H54 (cell line): ENCODE results near the gene CDX1.
A peak's percentile ranks its signal among the peaks of the same experiment; 100 is the strongest.

ENCODE experiments used
- DNase-seq: peaks from one replicate; pipeline ENCODE4 v3.0.0; 2011; ENCODE audit warnings: low spot score, mixed read lengths; ENCODE audit not compliant: insufficient read length
- FAIRE-seq: peaks from 3 replicates; lab custom pipeline; 2011; peaks lifted over from hg19 to GRCh38; lab: Jason Lieb, UNC
- POLR2A ChIP-seq: IDR thresholded peaks from 2 replicates; pipeline ENCODE4 v1.6.1; 2011; ENCODE audit warnings: low read depth, mild to moderate bottlenecking, low read length

CDX1 gene

GRCh38 chr5:150213530-150213929 is 47.0 kb downstream of the CDX1 start:
- FAIRE-seq = no peak
- no peak for TF ChIP-seq POLR2A
- DNase-seq = no peak

DNA sequence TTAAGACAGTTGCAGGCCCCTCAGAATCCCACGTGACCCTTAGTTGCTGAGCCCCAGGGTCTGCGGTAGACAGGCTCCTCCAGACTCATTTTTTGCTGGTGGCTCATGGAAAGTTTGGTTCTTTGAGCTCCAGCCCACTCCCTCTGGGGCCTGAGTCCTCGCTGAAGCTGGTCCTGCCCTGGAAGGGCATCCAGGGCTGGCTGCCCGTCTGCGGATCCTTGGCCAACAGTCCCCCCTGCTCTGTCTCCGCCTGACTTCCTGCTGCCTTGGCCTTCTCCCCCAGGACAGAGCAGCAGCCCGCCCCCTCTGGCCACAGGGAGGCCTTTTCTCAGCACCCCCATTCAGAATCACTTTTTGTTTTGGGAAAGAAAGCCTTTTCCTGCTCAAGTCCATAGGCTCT is 47.7 kb downstream of the CDX1 start:
- TF ChIP-seq POLR2A = no peak
- no peak for DNase-seq
- FAIRE-seq = no peak

DNA sequence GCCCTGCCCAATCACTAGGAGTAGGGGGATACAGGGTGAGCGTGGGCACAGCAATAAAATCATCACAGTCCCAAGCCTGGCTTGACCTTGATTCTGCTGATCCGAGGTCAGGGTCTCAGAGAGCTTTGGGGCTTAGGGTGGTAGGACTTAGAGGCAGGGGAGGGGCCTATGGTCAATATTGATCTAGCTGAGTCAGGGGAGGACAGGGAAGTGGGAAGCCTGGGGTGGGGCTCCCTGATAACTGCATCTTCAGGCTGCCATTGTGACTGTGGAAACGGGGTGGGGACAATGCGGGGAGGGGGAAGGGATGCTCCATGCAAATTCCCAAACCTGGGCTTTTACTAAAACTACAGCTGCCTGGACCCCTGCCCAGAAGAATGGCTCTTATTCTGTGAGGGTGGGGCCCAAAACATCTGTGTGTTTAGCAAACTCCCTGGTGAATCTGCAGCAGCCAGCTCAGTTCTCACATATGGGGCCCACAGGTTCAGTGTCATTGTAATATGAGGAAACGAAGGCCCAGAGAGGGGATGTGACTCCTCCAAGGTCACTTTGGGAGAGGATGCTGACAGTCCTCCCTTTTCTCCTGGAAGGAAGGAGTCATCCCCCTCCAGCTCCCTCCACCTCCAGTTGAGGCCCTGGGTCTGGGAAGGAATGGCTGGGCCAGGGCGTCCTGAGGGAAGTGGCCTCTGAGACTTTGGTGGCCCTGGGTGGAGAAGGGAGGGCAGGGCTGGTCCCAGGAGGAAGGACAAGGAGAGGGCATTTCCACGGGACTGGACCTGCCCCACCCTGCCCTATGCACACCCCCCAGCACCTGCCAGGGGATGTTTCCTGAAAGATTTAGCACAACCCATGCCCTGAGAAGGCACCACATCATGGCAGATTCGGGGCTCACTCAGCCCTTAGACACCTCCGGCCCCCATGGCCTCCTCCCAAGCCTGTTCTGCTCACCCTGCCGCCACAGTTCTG is 49.7 kb downstream of the CDX1 start:
- TF ChIP-seq POLR2A = no peak
- FAIRE-seq (no peak), DNase-seq (no peak)

DNA sequence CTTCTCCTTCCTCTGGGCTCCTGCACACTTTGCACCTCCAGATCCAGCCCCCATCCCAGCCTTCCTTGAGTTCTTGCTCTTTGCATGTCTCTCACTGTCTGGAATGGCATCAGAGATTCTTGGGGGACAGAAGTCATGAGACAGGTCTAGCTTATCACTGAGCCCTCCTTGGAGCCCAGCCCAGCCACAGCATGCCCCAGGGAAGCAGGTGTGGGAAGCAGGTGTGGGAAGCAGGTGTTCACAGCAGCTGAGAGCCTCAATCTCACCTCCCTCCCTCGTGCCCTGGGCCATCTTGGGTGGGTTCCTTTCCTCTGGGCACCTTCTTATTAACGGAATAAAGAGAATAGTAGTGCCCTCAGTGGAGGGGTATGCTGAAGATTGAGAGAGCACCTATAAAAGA is 50.5 kb downstream of the CDX1 start:
- FAIRE-seq = no peak
- no peak for TF ChIP-seq POLR2A
- no peak for DNase-seq

- TF ChIP-seq POLR2A = no peak
- peak; percentile 74 for FAIRE-seq
- peak; percentile 73 for DNase-seq
Observed at GRCh38 chr5:150217873-150218692, 51.5 kb downstream of the CDX1 start.

- TF ChIP-seq POLR2A = no peak
- FAIRE-seq = no peak
- no peak for DNase-seq
Observed at GRCh38 chr5:150218693-150219035, 52.1 kb downstream of the CDX1 start.

- no peak for FAIRE-seq
- DNase-seq = no peak
- no peak for TF ChIP-seq POLR2A
Observed at GRCh38 chr5:150219142-150219541, 52.6 kb downstream of the CDX1 start.

DNA sequence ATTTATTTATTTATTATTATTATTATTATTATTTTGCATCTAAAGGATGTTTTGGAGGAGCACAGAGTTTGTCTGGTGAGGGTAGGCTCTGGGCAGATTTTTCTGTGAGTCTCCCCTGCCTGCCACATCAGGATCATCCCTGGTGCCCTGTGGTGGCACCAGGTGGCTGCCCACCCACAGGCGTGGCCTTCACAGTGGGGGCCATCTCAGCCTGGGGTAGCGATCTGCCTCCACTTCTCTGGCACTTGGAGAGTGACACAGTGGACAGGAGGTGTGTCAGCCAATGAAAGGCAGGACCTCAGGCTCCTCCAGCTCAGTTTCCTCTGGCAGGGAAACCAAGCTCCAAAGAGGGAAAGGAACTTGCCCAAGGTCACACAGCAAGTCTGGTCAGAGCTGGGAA is 53.3 kb downstream of the CDX1 start:
- TF ChIP-seq POLR2A = no peak
- no peak for FAIRE-seq

DNA sequence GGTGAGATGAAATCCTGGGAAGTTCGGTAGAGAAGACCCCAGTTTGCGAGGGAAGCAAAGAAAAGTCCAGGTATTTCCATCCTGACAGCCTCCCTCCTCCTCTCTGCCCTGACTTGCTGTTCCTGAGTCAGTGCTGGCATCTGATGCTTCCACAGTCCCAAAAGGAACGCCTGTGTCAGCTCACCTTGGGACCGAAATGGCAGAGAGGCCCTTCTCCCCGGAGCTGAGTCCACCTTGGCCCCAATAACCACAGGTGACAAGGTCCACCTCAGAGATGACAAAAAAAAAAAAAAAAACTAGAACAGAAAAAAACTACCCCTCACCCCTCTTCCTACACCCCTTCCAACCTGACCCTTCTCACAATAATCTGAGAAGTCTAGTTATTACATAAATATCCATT is 54.9 kb downstream of the CDX1 start:
- FAIRE-seq (no peak), DNase-seq (no peak)
- no peak for TF ChIP-seq POLR2A

More for the DNA sequence above, 53.3 kb downstream of the CDX1 start:
- no peak for DNase-seq

GRCh38 chr5:150222906-150223305 is 56.3 kb downstream of the CDX1 start:
- TF ChIP-seq POLR2A = no peak
- FAIRE-seq = no peak
- DNase-seq = no peak

DNA sequence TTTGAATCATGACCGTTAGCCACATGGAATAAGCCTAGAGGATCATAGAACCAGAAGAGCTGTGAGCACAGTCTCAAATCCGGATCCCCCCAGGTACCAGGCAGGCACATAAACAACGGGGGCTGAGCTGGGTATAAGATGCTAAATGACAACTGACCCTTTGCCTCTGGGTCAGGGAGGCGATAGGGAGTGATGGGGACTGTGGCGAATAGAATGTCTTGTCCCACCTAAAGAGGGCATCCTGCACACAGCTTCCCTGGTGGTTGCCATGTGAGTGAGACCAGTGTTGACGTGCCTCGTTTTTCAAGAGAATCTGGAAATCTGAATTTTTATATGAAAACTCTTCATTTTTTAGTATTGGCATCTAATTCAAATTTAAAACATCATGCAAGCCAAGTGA is 56.9 kb downstream of the CDX1 start:
- DNase-seq (no peak), FAIRE-seq (no peak)
- TF ChIP-seq POLR2A = no peak

GRCh38 chr5:150224483-150225027 is 58.0 kb downstream of the CDX1 start:
- FAIRE-seq (no peak), DNase-seq (no peak)
- TF ChIP-seq POLR2A = no peak

- no peak for TF ChIP-seq POLR2A
- FAIRE-seq (no peak), DNase-seq (no peak)
Observed at GRCh38 chr5:150227036-150227435, 60.5 kb downstream of the CDX1 start.
